Adrenal gland (tissue), 12 donors: Measurements from ENCODE around the gene DLEC1. TPM values are rescaled to one million over a fixed set of nuclear protein-coding genes. Genes with fewer than 3 reads are reported as not detected.

ENCODE experiments used
- DNase-seq, 7 donors: peaks; one replicate each; pipeline ENCODE4 v3.0.0-alpha.2; 2019 to 2020
- H3K27ac ChIP-seq, 5 donors: fragments of 200-600 bp; sonication (generic) in 4 of 5; 1 replicate in 3 of 5; 2 replicates in 2 of 5; pipeline versions ENCODE4 v1.5.1 to v1.8.0; 2016 to 2020; ENCODE audit warnings: mild to moderate bottlenecking in 1 of 5
- H3K27me3 ChIP-seq: fragments of 200-600 bp; 2 replicates; pipeline ENCODE4 v1.8.0; 2021
- H3K36me3 ChIP-seq, 2 donors: fragments of 200-600 bp; replicated peaks in 1 of 2; 1 replicate in 1 of 2; 2 replicates in 1 of 2; pipeline versions ENCODE4 v1.5.1 to v1.8.0; 2018 to 2022
- H3K4me1 ChIP-seq, 2 donors: fragments of 200-600 bp; replicated peaks in 1 of 2; 1 replicate in 1 of 2; 2 replicates in 1 of 2; pipeline versions ENCODE4 v1.5.1 to v1.8.0; 2018 to 2021
- H3K4me3 ChIP-seq, 4 donors: fragments of 200-600 bp; sonication (generic) in 3 of 4; one replicate each; pipeline ENCODE4 v1.5.1; 2016 to 2018
- H3K9me3 ChIP-seq, 3 donors: fragments of 200-600 bp; sonication (generic) in 1 of 3; replicated peaks in 1 of 3; 1 replicate in 2 of 3; 2 replicates in 1 of 3; pipeline versions ENCODE4 v1.5.1 to v1.8.0; 2016 to 2021
- CTCF ChIP-seq, 6 experiments: fragments of 450-650 bp in 4 of 6; fragments of 200-600 bp in 2 of 6; sonication (generic) in 1 of 6; IDR thresholded peaks; 1 replicate in 5 of 6; 2 replicates in 1 of 6; pipeline versions ENCODE4 v1.5.1 to v1.8.0; 2016 to 2021; ENCODE audit warnings: antibody characterized with exemption in 6 of 6, mild to moderate bottlenecking in 2 of 6, moderate library complexity in 1 of 6
- POLR2A ChIP-seq, 2 donors: fragments of 450-650 bp; IDR thresholded peaks; one replicate each; pipeline ENCODE4 v1.6.1; 2017; ENCODE audit warnings: antibody characterized with exemption in 2 of 2, mild to moderate bottlenecking in 2 of 2, moderate library complexity in 1 of 2
- WGBS, 4 donors: extraction: QIAGEN DNeasy Blood & Tissue Kit in 2 of 4; methylation state at CpG; one replicate each; pipeline versions ENCODE4 v1.1.5 to v1.1.7; 2013 to 2017; 5-methylcytosine and 5-hydroxymethylcytosine counted together
- intact Hi-C, 2 donors: fragments of 100-400 bp; cut with DNase I; formaldehyde crosslinking; loops; one replicate each; pipeline versions ENCODE4 v1.14.1 to v1.15.0; 2022 to 2023
- polyA plus RNA-seq, 3 donors: library from polyadenylated mRNA; stranded (reverse); fragments of 200-250 nt in 2 of 3; fragments of 350-450 nt in 1 of 3; fragmentation: Illumina TruSeq in 1 of 3; extraction: RNeasy Lipid Tissue Mini Kit (QIAGEN cat#74804) in 1 of 3; gene quantifications; one replicate each; pipeline ENCODE4 v1.2.3, GENCODE V29; 2013 to 2014
- total RNA-seq, 9 donors: library from RNA; depleted of rRNA in 4 of 9; stranded (reverse); fragments of >200 nt in 4 of 9; fragments of 120-200 nt in 1 of 9; fragmentation: NEBNext Ultra II Directional in 1 of 9; extraction: Animal tissue kit (Norgen Biotek cat#: 25700) in 1 of 9; gene quantifications; one replicate each; pipeline versions ENCODE4 v1.1.0 to v1.2.4, GENCODE V29; 2013 to 2023
- donor health status: healthy with polysubstance abuse.
- donor health status: Bipolar disorder and iron deficiency.
- donor health status: DM: yes; HTN: yes; CAD: no.
- donor health status: DM: no; HTN: no; CAD: no.
- donor health status: DM: no; HTN: no; CAD: no.
- donor health status: DM: yes; HTN: yes; CAD: no.

The DLEC1 gene
- total and polyA plus RNA-seq, 12 donors = 0.18 to 2.0 (median 1.1) TPM

- intact Hi-C loops = loop anchor here in 1 of 2 donors (10.0 kb wide), 2 partner anchors 109 to 361 kb away; no protein-coding TSS in a partner anchor
- Histone ChIP-seq H3K27ac (no peak overlapping the region), H3K4me3 (no peak overlapping the region), H3K27me3 (no peaks in the 10 kb centered on the region), H3K4me1 (no peaks in the 10 kb centered on the region), H3K9me3 (no peaks in the 10 kb centered on the region), H3K36me3 (no peaks in the 10 kb centered on the region)
- peak in 5 of 7 donors; percentile 4 to 35 (median 11) for DNase-seq
- TF ChIP-seq POLR2A (IDR thresholded peaks at IDR 0.05) = no peak
- no peak for TF ChIP-seq CTCF (IDR thresholded peaks at IDR 0.05)
- 83 to 89% (median 86%) methylated on average over 9 to 13 of the region's 13 CpGs for WGBS, 4 donors
These were observed 75.3 kb downstream of the DLEC1 start for GRCh38 chr3:38114052-38114874.

GRCh38 chr3:38114875-38115644, 76.1 kb downstream of the DLEC1 start:
- intact Hi-C loops = loop anchor here in 1 of 2 donors (10.0 kb wide), 2 partner anchors 110 to 360 kb away; no protein-coding TSS in a partner anchor
- no peaks in the 10 kb centered on the region for H3K9me3 ChIP-seq
- WGBS, 4 donors = 79 to 84% (median 83%) methylated on average over 11 to 13 of the region's 13 CpGs
- TF ChIP-seq POLR2A (IDR thresholded peaks at IDR 0.05) = no peak
- TF ChIP-seq CTCF (IDR thresholded peaks at IDR 0.05) = no peak
- peaks cover 0 to 2% of the 10 kb centered on the region in 2 donors for H3K36me3 ChIP-seq
- H3K27me3 ChIP-seq = no peaks in the 10 kb centered on the region
- no peak overlapping the region for H3K27ac ChIP-seq
- peak in 5 of 7 donors; percentile 2 to 43 (median 11) for DNase-seq
- no peaks in the 10 kb centered on the region for H3K4me1 ChIP-seq
- H3K4me3 ChIP-seq = no peak overlapping the region

GRCh38 chr3:38115645-38116427, 76.8 kb downstream of the DLEC1 start:
- no peak overlapping the region for H3K4me3 ChIP-seq
- TF ChIP-seq POLR2A (IDR thresholded peaks at IDR 0.05) = no peak
- TF ChIP-seq CTCF (IDR thresholded peaks at IDR 0.05) = no peak
- WGBS, 4 donors = 61 to 71% (median 69%) methylated on average over 8 to 9 of the region's 9 CpGs
- no peaks in the 10 kb centered on the region for H3K4me1 ChIP-seq
- peaks cover 0 to 10% of the 10 kb centered on the region in 2 donors for H3K36me3 ChIP-seq
- DNase-seq = peak in 4 of 7 donors; percentile 3 to 42 (median 16)
- H3K27me3 ChIP-seq = no peaks in the 10 kb centered on the region
- intact Hi-C loops = loop anchor here in 1 of 2 donors (10.0 kb wide), 2 partner anchors 111 to 359 kb away; no protein-coding TSS in a partner anchor
- H3K27ac ChIP-seq = no peak overlapping the region
- H3K9me3 ChIP-seq = no peaks in the 10 kb centered on the region
